GM12878 (cell line): ENCODE data around the gene MSH2. TPM values are rescaled to one million over a fixed set of nuclear protein-coding genes. Genes with fewer than 3 reads are reported as not detected.

Experiments
- ATAC-seq: fragments of 200-7000 bp; cut with Tn5 transposase; 3 replicates; pipeline ENCODE4 v1.9.1; 2020; ENCODE audit warnings: mild to moderate bottlenecking, moderate library complexity
- BruUV-seq: library from RNA; stranded (reverse); fragments of 400-500 nt; replicated peaks from 2 replicates; lab custom pipeline; 2021; lab: Mats Ljungman, UMichigan
- CTCF ChIA-PET: fragments of 300-600 bp; sonication (Branson Sonifier 250); formaldehyde crosslinking; extraction: SDS; loops from one replicate; lab custom pipeline; 2021; ENCODE audit warnings: inconsistent platforms; lab: Yijun Ruan, JAX
- POLR2A ChIA-PET: fragments of 350-600 bp; formaldehyde crosslinking; extraction: SDS; loops from one replicate; lab custom pipeline; 2021; ENCODE audit warnings: inconsistent platforms; lab: Charles Lee
- RAD21 ChIA-PET: fragments of 300-600 bp; sonication (Branson Sonifier 250); formaldehyde crosslinking; loops from one replicate; lab custom pipeline; 2023; ENCODE audit warnings: antibody characterized with exemption; ENCODE audit not compliant: unreplicated experiment; lab: Charles Lee
- SMC1A ChIA-PET: fragments of 300-600 bp; sonication (Branson Sonifier 250); formaldehyde crosslinking; loops from one replicate; lab custom pipeline; 2023; ENCODE audit not compliant: unreplicated experiment, uncharacterized antibody; lab: Charles Lee
- DNase-seq: peaks from one replicate; pipeline ENCODE4 v3.0.0-alpha.2; 2011; ENCODE audit warnings: low read depth, low spot score
- FAIRE-seq: peaks from 3 replicates; lab custom pipeline; 2011; peaks lifted over from hg19 to GRCh38; lab: Jason Lieb, UNC
- H2AFZ ChIP-seq: 2 replicates; pipeline ENCODE4 v1.6.0; 2011; ENCODE audit warnings: low read depth, low read length, control low read depth; ENCODE audit not compliant: control insufficient read depth
- H3K27ac ChIP-seq: 2 replicates; pipeline ENCODE4 v1.5.1; 2011; ENCODE audit warnings: control low read depth; ENCODE audit not compliant: control insufficient read depth, insufficient read depth
- H3K27me3 ChIP-seq, 2 experiments: replicated peaks in 1 of 2; 2 replicates each; pipeline versions ENCODE4 v1.6.0 to v1.6.1; 2011; ENCODE audit warnings: low read length in 1 of 2; ENCODE audit not compliant: control insufficient read depth in 2 of 2, insufficient read depth in 2 of 2
- H3K36me3 ChIP-seq, 2 experiments: 2 replicates each; pipeline ENCODE4 v1.5.1; 2011; ENCODE audit warnings: low read length in 1 of 2; ENCODE audit not compliant: control insufficient read depth in 2 of 2, insufficient read depth in 2 of 2
- H3K4me1 ChIP-seq: 2 replicates; pipeline ENCODE4 v1.6.1; 2011; ENCODE audit warnings: mild to moderate bottlenecking, low read length, moderate library complexity, mixed read lengths; ENCODE audit not compliant: control insufficient read depth, insufficient read depth
- H3K4me2 ChIP-seq: 2 replicates; pipeline ENCODE4 v1.6.0; 2011; ENCODE audit warnings: control low read depth; ENCODE audit not compliant: control insufficient read depth, insufficient read depth
- H3K4me3 ChIP-seq: fragments of 200-600 bp; sonication (generic); 2 replicates; pipeline ENCODE4 v1.5.1; 2016
- H3K79me2 ChIP-seq: 2 replicates; pipeline ENCODE4 v1.6.0; 2011; ENCODE audit warnings: low read length; ENCODE audit not compliant: control insufficient read depth, insufficient read depth
- H3K9ac ChIP-seq: 2 replicates; pipeline ENCODE4 v1.8.0; 2011; ENCODE audit warnings: low read length, control low read depth, mixed read lengths; ENCODE audit not compliant: control insufficient read depth, insufficient read depth
- H3K9me3 ChIP-seq: replicated peaks from 3 replicates; pipeline ENCODE4 v1.5.1; 2011; ENCODE audit warnings: mild to moderate bottlenecking, low read length; ENCODE audit not compliant: control insufficient read depth, insufficient read depth
- H4K20me1 ChIP-seq: 2 replicates; pipeline ENCODE4 v1.6.0; 2011; ENCODE audit not compliant: control insufficient read depth, insufficient read depth
- CHD1 ChIP-seq: IDR thresholded peaks from 2 replicates; pipeline ENCODE4 v1.6.1; 2012; ENCODE audit warnings: low read depth, low read length, improper control_type of control experiment
- CHD4 ChIP-seq: fragments of 200-600 bp; sonication (generic); IDR thresholded peaks from 2 replicates; pipeline ENCODE4 v1.6.1; 2016; ENCODE audit warnings: mild to moderate bottlenecking
- E4F1 ChIP-seq: fragments of 450-650 bp; IDR thresholded peaks from 2 replicates; pipeline ENCODE4 v1.6.1; 2018; ENCODE audit warnings: borderline replicate concordance, mild to moderate bottlenecking; ENCODE audit not compliant: partially characterized antibody
- EP300 ChIP-seq, 2 experiments: fragments of 150-350 bp in 1 of 2; IDR thresholded peaks; 2 replicates each; pipeline ENCODE4 v1.6.1; 2011 to 2012; ENCODE audit warnings: low read depth in 2 of 2, low read length in 2 of 2, borderline replicate concordance in 1 of 2, improper control_type of control experiment in 1 of 2, inconsistent platforms in 1 of 2; ENCODE audit not compliant: control insufficient read depth in 1 of 2
- EZH2 ChIP-seq: IDR thresholded peaks from 2 replicates; pipeline ENCODE4 v1.6.1; 2012; ENCODE audit warnings: low read depth, mild to moderate bottlenecking, control low read depth, inconsistent platforms, low read length, borderline replicate concordance; ENCODE audit not compliant: control insufficient read depth
- FOXK2 ChIP-seq: fragments of 450-650 bp; IDR thresholded peaks from 2 replicates; pipeline ENCODE4 v1.6.1; 2017; ENCODE audit warnings: mild to moderate bottlenecking, moderate library complexity
- IKZF1 ChIP-seq: fragments of 450-650 bp; conservative IDR thresholded peaks from 2 replicates; pipeline ENCODE4 v1.6.1; 2017; ENCODE audit warnings: antibody characterized with exemption, mild to moderate bottlenecking
- JUND ChIP-seq: IDR thresholded peaks from 2 replicates; pipeline ENCODE4 v1.6.1; 2012; ENCODE audit warnings: low read depth, mild to moderate bottlenecking, low read length, improper control_type of control experiment, moderate library complexity
- MLLT1 ChIP-seq: fragments of 450-650 bp; IDR thresholded peaks from 2 replicates; pipeline ENCODE4 v1.6.1; 2016; ENCODE audit warnings: mild to moderate bottlenecking
- NFIC ChIP-seq: IDR thresholded peaks from 2 replicates; pipeline ENCODE4 v1.6.1; 2012; ENCODE audit warnings: low read depth, mild to moderate bottlenecking, inconsistent platforms, low read length, moderate library complexity
- RB1 ChIP-seq: fragments of 450-650 bp; formaldehyde crosslinking; IDR thresholded peaks from 2 replicates; pipeline ENCODE4 v1.6.1; 2017; ENCODE audit warnings: mild to moderate bottlenecking, borderline replicate concordance
- SMAD1 ChIP-seq: fragments of 450-650 bp; IDR thresholded peaks from 2 replicates; pipeline ENCODE4 v1.6.1; 2018; ENCODE audit warnings: mild to moderate bottlenecking, low read depth; ENCODE audit not compliant: partially characterized antibody
- SP1 ChIP-seq: IDR thresholded peaks from one replicate; pipeline ENCODE4 v1.6.1; 2011; ENCODE audit warnings: low read depth, low read length
- ZSCAN29 ChIP-seq: fragments of 450-650 bp; IDR thresholded peaks from 2 replicates; pipeline ENCODE4 v1.6.1; 2017; ENCODE audit warnings: mild to moderate bottlenecking, moderate library complexity
- WGBS: methylation state at CpG from one replicate; pipeline ENCODE4 v1.1.6; 2016; ENCODE audit warnings: low lambda C conversion rate; ENCODE audit not compliant: insufficient replicate concordance, insufficient coverage; ENCODE audit errors: missing lambda C conversion rate; 5-methylcytosine and 5-hydroxymethylcytosine counted together
- in situ Hi-C: fragments of 300-500 bp; cut with MboI; formaldehyde crosslinking; loops from 9 replicates; pipeline ENCODE4 v1.14.3; 2018; ENCODE audit warnings: mixed read lengths
- intact Hi-C: fragments of 100-400 bp; cut with micrococcal nuclease; formaldehyde crosslinking; loops from one replicate; pipeline ENCODE4 v1.14.2; 2022; ENCODE audit not compliant: unreplicated experiment
- polyA plus RNA-seq, 11 experiments: library from polyadenylated mRNA; depleted of rRNA in 4 of 11; unstranded in 6 of 11; stranded (reverse) in 5 of 11; fragments of >200 nt; fragmentation: Nextera tagmentation in 4 of 11; fragmentation: Illumina TruSeq in 1 of 11; extraction: Ambion mirVana in 4 of 11; extraction: Trizol in 1 of 11; gene quantifications; 1 replicate in 1 of 11; 2 replicates in 10 of 11; pipeline versions ENCODE4 v1.2.1 to v1.2.3, GENCODE V29; 2011 to 2016; ENCODE audit warnings: inconsistent platforms in 2 of 11, missing spikeins in 2 of 11, low read depth in 1 of 11
- total RNA-seq, 4 experiments: library from RNA; depleted of rRNA in 3 of 4; stranded (reverse); fragments of >200 nt in 3 of 4; fragmentation: Illumina TruSeq in 1 of 4; extraction: Trizol in 1 of 4; gene quantifications; 2 replicates each; pipeline versions ENCODE4 v1.2.1 to v1.2.3, GENCODE V29; 2013 to 2021
- TF ChIP-seq, protein P1 (sequence below): IDR thresholded peaks from 2 replicates; pipeline ENCODE4 v1.6.1; 2012; ENCODE audit warnings: improper control_type of control experiment, low read depth, low read length; ENCODE audit not compliant: insufficient replicate concordance

The MSH2 gene
- total and polyA plus RNA-seq, 10 of the 15 experiments (the other 5 are each of a cell fraction or from before 2014, with no cell fraction given): 24.3 to 94.4 (median 55.5) TPM

DNA sequence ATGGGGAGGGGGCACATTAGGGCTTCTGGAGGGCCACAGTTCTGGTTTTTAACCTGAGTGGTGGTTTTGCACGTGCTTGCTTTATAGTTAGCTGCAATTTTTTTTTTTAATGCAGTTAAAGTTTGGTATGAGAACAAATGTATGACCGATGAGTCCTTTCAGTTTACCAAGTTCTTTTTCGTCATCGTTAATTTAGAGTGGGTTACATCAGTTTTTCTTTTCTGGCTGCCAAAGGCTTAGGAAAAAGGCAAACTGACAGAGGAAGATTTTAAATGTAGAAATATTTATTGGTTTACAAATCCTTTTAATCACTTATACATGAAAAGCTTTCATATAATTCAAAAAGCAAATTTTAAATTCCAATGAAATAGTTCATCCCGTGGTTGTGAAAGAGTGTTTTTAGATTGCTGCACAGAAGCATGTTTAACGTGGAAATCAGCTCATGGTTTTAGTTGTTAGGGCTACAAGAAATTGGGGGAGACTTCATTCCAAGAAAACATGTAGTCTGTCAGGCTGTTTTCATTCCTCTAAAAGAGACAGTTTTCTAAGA is 82.9 kb downstream of the MSH2 start:
- H3K79me2 ChIP-seq: no peaks in the 10 kb centered on the region
- no peak overlapping the region for H3K4me2 ChIP-seq
- BruUV-seq: no TSS peak
- H3K9me3 ChIP-seq: no peaks in the 10 kb centered on the region
- intact Hi-C loops (no loop called here), in situ Hi-C loops (no loop called here)
- H3K4me3 ChIP-seq: no peak overlapping the region
- ATAC-seq (no peak), DNase-seq (no peak), FAIRE-seq (no peak)
- POLR2A ChIA-PET: no interaction called here
- H3K27ac ChIP-seq: no peak overlapping the region
- 98% methylated on average over 6 of the region's 6 CpGs for WGBS
- H3K4me1 ChIP-seq: peaks cover 14% of the 10 kb centered on the region
- RAD21 ChIA-PET: interaction anchor here (2.1 kb wide), 1 partner anchor 282 kb away, joined by 10 read pairs; no protein-coding TSS in a partner anchor
- no peaks in the 10 kb centered on the region for H3K27me3 ChIP-seq
- no peak overlapping the region for H3K9ac ChIP-seq
- H3K36me3 ChIP-seq: no peaks in the 10 kb centered on the region
- no peaks in the 10 kb centered on the region for H4K20me1 ChIP-seq
- CTCF ChIA-PET: interaction anchor here (1.8 to 3.5 kb wide), 3 partner anchors 19 to 282 kb away, joined by 3 to 22 read pairs (median 6); no protein-coding TSS in a partner anchor
- no peak overlapping the region for H2AFZ ChIP-seq
- SMC1A ChIA-PET: interaction anchor here (0.6 to 2.2 kb wide), 10 partner anchors 9 to 322 kb away, joined by 3 to 9 read pairs (median 4); no protein-coding TSS in a partner anchor
- TF ChIP-seq E4F1 (no peak), IKZF1 (no peak), FOXK2 (no peak), RB1 (no peak), MLLT1 (no peak), CHD1 (no peak), SMAD1 (no peak), ZSCAN29 (no peak), CHD4 (no peak), SP1 (no peak), EP300 (IDR thresholded peaks at IDR 0.05; ENCODE audit: borderline replicate concordance in 1 of 2, control insufficient read depth in 1 of 2, low read depth in 2 of 2, low read length in 2 of 2) (no peak), JUND (no peak), EZH2 (no peak), NFIC (no peak)
- TF ChIP-seq, protein P1, sequence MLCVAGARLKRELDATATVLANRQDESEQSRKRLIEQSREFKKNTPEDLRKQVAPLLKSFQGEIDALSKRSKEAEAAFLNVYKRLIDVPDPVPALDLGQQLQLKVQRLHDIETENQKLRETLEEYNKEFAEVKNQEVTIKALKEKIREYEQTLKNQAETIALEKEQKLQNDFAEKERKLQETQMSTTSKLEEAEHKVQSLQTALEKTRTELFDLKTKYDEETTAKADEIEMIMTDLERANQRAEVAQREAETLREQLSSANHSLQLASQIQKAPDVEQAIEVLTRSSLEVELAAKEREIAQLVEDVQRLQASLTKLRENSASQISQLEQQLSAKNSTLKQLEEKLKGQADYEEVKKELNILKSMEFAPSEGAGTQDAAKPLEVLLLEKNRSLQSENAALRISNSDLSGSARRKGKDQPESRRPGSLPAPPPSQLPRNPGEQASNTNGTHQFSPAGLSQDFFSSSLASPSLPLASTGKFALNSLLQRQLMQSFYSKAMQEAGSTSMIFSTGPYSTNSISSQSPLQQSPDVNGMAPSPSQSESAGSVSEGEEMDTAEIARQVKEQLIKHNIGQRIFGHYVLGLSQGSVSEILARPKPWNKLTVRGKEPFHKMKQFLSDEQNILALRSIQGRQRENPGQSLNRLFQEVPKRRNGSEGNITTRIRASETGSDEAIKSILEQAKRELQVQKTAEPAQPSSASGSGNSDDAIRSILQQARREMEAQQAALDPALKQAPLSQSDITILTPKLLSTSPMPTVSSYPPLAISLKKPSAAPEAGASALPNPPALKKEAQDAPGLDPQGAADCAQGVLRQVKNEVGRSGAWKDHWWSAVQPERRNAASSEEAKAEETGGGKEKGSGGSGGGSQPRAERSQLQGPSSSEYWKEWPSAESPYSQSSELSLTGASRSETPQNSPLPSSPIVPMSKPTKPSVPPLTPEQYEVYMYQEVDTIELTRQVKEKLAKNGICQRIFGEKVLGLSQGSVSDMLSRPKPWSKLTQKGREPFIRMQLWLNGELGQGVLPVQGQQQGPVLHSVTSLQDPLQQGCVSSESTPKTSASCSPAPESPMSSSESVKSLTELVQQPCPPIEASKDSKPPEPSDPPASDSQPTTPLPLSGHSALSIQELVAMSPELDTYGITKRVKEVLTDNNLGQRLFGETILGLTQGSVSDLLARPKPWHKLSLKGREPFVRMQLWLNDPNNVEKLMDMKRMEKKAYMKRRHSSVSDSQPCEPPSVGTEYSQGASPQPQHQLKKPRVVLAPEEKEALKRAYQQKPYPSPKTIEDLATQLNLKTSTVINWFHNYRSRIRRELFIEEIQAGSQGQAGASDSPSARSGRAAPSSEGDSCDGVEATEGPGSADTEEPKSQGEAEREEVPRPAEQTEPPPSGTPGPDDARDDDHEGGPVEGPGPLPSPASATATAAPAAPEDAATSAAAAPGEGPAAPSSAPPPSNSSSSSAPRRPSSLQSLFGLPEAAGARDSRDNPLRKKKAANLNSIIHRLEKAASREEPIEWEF: no peak
